GM12892 (cell line): Measurements from ENCODE around the gene NSD2.

Experiments used
- POLR2A ChIP-seq: IDR thresholded peaks from 2 replicates; pipeline ENCODE4 v1.6.1; 2011; ENCODE audit warnings: low read depth, low read length, control low read depth
- POLR2AphosphoS5 ChIP-seq: IDR thresholded peaks from 2 replicates; pipeline ENCODE4 v1.6.1; 2011; ENCODE audit warnings: low read depth, low read length, control low read depth
- TAF1 ChIP-seq: IDR thresholded peaks from 2 replicates; pipeline ENCODE4 v1.6.1; 2011; ENCODE audit warnings: low read depth, mild to moderate bottlenecking, control low read depth, low read length, borderline replicate concordance

DNA sequence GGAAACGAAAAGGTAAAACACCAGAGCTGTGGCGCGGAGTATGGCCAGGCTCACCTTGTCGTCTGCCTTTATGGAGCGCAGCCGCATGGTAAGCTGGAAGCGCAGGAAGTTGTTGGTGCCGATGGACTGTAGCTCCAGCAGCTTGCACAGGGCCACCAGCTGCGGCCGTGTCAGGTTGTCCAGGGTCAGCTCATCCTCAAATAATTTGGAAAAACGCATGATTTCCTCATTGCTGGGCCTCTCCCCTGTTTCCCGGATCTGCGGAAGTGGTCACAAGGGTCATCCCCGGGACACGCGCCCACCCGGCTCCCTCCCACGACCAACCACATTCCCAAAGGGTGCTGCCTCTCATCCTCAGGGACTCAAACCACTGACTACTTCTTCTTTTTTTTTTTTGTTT is 38.5 kb upstream of the NSD2 start:
- TF ChIP-seq POLR2A (no peak), POLR2AphosphoS5 (no peak), TAF1 (no peak)
